ENCODE results near the gene DCAF7. TPM values are rescaled to one million over a fixed set of nuclear protein-coding genes. Genes with fewer than 3 reads are reported as not detected.

Gene DCAF7
- polyA plus RNA-seq, 5 donors = 82.7 to 104 (median 95.6) TPM

DNA sequence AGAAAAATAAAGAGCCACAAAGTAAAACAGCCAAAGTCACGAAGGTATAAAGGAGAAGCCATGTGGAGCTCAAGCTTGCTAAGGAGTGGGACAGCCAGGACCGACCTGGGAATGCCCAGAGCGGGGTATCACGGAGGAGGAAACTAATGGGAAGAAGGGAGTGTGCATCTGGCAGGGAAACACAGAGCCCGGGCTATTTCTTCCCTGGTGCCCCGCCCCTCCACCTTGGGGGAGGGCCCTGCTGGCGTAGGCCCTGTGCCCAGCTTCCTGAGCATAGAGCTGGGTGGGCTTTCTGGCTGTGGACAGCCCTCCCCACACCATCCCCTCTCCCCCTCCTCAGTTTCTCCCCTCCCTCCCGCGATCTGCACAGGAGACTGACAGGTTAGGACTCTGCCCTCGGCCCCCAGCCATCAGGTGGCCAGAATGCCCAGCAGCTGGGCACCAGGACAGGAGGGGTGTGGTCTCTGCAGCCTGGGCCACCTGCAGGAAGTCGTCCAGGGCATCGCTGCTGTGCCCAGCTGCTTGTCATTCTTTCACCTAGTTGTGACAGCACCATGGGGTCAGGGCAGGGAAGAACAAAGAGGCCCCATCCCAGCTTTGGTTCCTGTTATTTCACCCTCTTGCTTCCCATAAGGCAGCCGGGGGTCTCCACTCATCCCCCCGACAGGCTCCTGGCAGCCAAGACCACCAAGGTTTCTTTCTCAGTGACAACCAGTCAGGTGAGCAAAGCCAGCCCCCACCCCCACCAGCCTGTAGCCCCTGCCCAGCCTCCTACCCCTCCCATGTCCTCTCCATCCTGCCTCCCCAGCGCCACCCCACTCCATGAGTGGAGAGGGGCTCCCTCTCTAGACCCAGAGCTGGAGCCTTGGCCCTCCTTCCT lies 7.1 kb upstream of the DCAF7 start:
- no peak for DNase-seq

GRCh38 chr17:63543822-63544420 lies 6.4 kb upstream of the DCAF7 start:
- DNase-seq = no peak

- no peak for DNase-seq
Measured at GRCh38 chr17:63544467-63545301, 5.6 kb upstream of the DCAF7 start.

GRCh38 chr17:63546308-63547082 lies 3.8 kb upstream of the DCAF7 start:
- no peak for DNase-seq

DNA sequence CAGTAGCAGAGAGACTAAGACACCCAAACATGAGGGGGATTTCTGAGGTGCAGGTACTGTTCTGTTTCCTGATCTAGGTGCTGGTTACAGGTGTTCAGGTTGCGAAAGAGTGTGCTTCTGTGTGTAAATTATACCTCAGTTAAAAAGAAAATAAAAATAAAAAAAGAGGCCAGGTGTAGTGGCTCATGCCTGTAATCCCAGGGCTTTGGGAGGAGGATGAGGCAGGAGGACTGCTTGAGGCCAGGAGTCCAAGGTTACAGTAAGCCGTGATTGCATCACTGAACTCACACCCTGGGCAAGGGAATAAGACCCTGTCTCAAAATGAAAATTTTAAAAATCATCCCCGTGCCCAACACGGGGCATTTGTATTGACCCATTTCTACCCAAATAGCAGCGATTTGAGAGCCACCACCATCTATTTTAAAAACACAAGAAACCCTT lies 3.2 kb upstream of the DCAF7 start:
- no peak for DNase-seq

DNA sequence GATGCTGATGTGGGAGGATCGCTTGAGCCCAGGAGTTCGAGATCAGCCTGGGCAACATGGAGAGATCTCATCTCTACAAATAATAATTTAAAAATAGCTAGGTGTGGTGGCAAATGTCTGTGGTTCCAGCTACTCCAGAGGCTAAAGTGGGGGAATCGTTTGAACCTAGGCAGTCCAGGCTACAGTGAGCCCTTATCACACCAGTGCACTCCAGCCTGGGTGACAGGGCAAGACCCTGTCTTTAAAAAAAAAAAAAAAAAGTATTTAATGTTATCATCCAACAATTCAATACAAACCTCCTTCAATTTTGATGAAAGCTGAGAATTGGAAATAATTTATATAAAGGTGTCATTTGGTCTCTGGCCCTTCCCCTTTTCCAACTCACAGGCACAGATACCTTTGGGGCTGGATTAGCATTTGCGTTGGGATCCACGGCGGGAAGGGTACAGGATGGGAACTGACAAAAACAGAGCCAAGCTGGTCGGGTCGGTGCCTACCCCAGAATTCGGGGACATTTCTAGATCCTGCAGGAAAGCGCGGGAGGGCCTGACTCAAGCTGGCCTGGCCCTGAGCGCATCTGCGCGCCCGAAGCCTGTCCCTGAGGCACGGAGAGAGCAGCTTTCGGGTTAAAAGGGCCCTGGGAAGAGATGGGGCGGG lies 860 bp upstream of the DCAF7 start:
- DNase-seq = no peak

DNA sequence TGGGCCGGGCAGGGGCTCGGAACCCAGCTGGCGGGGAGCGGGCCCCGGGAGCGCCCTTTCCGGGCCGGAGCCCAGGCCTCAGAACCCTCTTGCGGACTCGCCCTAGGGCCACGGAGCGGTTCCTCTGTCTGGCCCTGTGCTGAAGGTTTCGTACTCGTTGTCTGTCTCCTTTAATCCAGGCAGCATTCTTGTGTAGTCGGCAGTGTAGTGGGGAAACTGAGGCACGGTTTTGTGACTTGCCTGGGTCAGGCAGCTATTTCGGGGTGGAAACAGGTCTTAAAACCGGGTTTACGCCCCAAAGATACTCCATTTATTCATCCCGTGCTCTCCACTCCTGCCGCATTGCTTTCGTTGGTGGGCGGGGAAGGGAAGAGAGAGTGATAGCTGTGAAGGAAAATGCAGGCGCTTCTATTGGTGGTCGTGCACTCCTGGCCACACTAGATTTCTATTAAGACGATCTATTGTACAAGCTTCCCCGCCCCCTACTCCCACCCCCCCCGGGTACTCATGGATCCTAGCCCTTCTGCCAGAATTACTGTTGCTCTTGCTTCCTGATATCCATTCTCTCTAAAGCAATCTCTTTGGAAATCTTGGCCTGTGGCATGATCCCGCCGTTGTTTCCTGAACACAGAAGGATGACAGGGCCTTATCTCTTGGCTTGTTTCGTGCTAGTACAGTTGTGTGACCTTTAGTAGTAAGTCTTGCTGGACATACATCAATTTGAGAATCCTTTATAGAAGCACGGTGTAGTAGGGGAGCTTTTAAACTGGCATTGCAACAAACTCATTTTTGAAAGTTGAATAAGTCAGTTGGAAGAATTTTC lies 751 bp downstream of the DCAF7 start:
- DNase-seq = peak; percentile 18 to 40

- DNase-seq = no peak
Measured at GRCh38 chr17:63552211-63552610, 1.9 kb downstream of the DCAF7 start.

GRCh38 chr17:63555500-63556156 lies 5.4 kb downstream of the DCAF7 start:
- DNase-seq = no peak

- no peak for DNase-seq
Measured at GRCh38 chr17:63557416-63557815, 7.1 kb downstream of the DCAF7 start.

DNA sequence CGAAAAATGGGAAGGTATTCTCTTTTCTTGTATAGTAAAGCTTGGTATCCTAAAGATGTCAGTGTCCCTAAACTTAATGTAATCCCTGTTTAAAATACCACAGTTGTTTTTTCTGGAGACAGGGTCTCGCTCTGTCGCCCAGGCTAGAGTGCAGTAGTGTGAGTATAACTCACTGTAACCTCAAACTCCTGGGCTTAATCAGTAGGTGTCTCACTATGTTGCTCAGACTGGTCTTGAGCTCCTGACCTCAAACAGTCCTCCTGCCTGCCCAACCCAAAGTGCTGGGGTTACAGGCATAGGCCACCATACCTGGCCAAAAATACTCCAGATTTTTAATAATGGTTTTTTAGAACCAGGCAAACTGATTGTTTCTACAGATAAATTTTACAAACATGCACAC lies 8.2 kb downstream of the DCAF7 start:
- DNase-seq = no peak

DNA sequence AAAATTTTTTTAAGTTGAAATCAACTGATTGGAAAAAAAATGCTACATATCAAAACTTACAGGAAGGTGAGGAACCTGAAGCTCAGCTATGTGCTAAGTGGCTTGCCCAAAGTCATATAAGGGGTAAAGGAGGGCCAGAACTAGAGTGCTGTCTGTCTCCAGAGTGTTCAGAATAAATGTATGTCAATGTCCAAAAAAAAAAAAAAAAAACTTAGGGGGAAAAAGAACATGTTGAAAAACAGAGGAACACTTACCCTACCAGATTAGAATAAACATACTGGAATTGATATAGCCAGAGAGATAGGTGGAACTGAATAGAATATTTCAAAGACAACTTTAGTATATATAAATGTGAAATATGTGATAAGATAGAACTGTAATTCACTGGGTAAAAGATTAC lies 11.5 kb downstream of the DCAF7 start:
- DNase-seq = no peak

- DNase-seq = no peak
Measured at GRCh38 chr17:63563339-63563738, 13.1 kb downstream of the DCAF7 start.

GRCh38 chr17:63564562-63564961 lies 14.3 kb downstream of the DCAF7 start:
- no peak for DNase-seq

- no peak for DNase-seq
Measured at GRCh38 chr17:63567229-63567628, 17.0 kb downstream of the DCAF7 start.

DNA sequence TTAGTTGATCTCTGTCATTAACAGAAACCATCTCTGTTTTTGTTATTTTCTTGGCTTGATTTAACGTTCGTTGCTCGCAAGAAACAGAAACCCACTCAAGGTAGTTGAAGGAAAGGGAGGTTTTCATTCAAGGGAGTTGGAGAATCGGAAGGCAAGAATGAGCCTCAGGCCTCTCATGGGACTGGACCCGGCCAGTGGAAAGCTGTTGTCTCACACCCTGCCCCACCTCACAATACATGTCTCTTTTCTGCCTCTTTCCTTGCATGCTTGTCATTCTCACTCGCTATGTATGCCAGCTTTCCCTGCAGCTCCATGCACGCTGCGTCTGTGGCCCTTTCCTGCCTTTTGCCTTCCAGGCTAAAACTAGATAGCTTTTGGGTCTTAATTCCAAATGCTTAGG lies 18.3 kb downstream of the DCAF7 start:
- DNase-seq = no peak

- no peak for DNase-seq
Measured at GRCh38 chr17:63571632-63572310, 21.5 kb downstream of the DCAF7 start.

DNA sequence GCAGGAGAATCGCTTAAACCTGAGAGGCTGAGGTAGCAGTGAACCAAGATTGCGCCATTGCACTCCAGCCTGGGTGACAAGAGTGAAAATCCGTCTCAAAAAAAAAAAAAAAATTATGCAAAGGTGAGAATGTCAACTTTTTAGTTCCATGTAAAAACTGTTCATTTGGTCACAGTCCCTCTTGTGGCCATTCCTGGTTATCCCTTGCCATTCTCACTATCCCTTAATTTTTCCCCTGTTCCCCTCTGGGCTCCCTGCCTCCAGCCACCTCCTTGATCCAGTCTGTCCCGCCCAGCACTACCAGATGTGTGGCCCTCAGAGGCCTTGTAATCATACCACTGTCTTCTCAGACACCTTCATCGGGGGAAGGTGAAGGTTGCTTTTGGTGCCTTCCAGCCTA lies 23.4 kb downstream of the DCAF7 start:
- DNase-seq = no peak
